Endothelial cell of umbilical vein (primary cell): ENCODE results near the gene ADAMTSL3. TPM values are rescaled to one million over a fixed set of nuclear protein-coding genes. Genes with fewer than 3 reads are reported as not detected.

ENCODE experiments used
- BruUV-seq: library from RNA; stranded (reverse); fragments of 400-500 nt; replicated peaks from 2 replicates; lab custom pipeline; 2021; lab: Mats Ljungman, UMichigan
- CTCF ChIA-PET: fragments of 300-600, 350-600 bp; sonication (Branson Sonifier 250); formaldehyde crosslinking; loops from one replicate; lab custom pipeline; 2021; ENCODE audit warnings: antibody characterized with exemption, inconsistent platforms; lab: Charles Lee
- POLR2A ChIA-PET: fragments of 300-600, 350-600 bp; sonication (Branson Sonifier 250); formaldehyde crosslinking; loops from one replicate; lab custom pipeline; 2021; ENCODE audit warnings: antibody characterized with exemption, inconsistent platforms; lab: Charles Lee
- DNase-seq: peaks from one replicate; pipeline ENCODE4 v3.0.0-alpha.2; 2011; ENCODE audit warnings: low read depth, low spot score
- FAIRE-seq: peaks from 2 replicates; lab custom pipeline; 2011; peaks lifted over from hg19 to GRCh38; lab: Jason Lieb, UNC
- H2AFZ ChIP-seq: 2 replicates; pipeline ENCODE4 v1.6.0; 2012; ENCODE audit warnings: low read depth, low read length, control low read depth, inconsistent platforms
- H3K27ac ChIP-seq: 2 replicates; pipeline ENCODE4 v1.5.1; 2011; ENCODE audit warnings: low read depth, mild to moderate bottlenecking, control low read depth, low read length, moderate library complexity; ENCODE audit not compliant: insufficient read depth
- H3K27me3 ChIP-seq, 2 experiments: 2 replicates each; pipeline versions ENCODE4 v1.6.0 to v1.6.1; 2011; ENCODE audit warnings: low read length in 2 of 2, mixed read lengths in 1 of 2; ENCODE audit not compliant: control insufficient read depth in 2 of 2, insufficient read depth in 2 of 2
- H3K36me3 ChIP-seq, 2 experiments: 2 replicates in 1 of 2; 3 replicates in 1 of 2; pipeline ENCODE4 v1.5.1; 2011; ENCODE audit warnings: low read length in 2 of 2, mild to moderate bottlenecking in 1 of 2, moderate library complexity in 1 of 2; ENCODE audit not compliant: control insufficient read depth in 2 of 2, insufficient read depth in 2 of 2; ENCODE audit errors: extremely low read depth in 1 of 2
- H3K4me1 ChIP-seq: 3 replicates; pipeline ENCODE4 v1.5.1; 2011; ENCODE audit warnings: mild to moderate bottlenecking, low read length; ENCODE audit not compliant: control insufficient read depth, insufficient read depth; ENCODE audit errors: extremely low read depth
- H3K4me2 ChIP-seq: 2 replicates; pipeline ENCODE4 v1.6.1; 2011; ENCODE audit warnings: low read length, control low read depth, mixed read lengths; ENCODE audit not compliant: insufficient read depth
- H3K4me3 ChIP-seq, 3 experiments: fragments of 200-600 bp in 1 of 3; sonication (generic), shearing (Covaris generic) in 1 of 3; replicated peaks in 1 of 3; 2 replicates each; pipeline ENCODE4 v1.5.1; 2011 to 2016; ENCODE audit warnings: control low read depth in 3 of 3, low read length in 3 of 3, mild to moderate bottlenecking in 2 of 3, inconsistent platforms in 1 of 3, low read depth in 1 of 3, moderate library complexity in 1 of 3; ENCODE audit not compliant: insufficient read depth in 1 of 3
- H3K79me2 ChIP-seq: 2 replicates; pipeline ENCODE4 v1.6.0; 2012; ENCODE audit warnings: low read length, inconsistent platforms; ENCODE audit not compliant: control insufficient read depth, insufficient read depth
- H3K9ac ChIP-seq: replicated peaks from 2 replicates; pipeline ENCODE3; 2011; ENCODE audit warnings: low read length, control low read depth; ENCODE audit not compliant: insufficient read depth; ENCODE audit errors: extremely low read depth
- H3K9me1 ChIP-seq: replicated peaks from 3 replicates; pipeline ENCODE4 v1.6.0; 2011; ENCODE audit warnings: mild to moderate bottlenecking, low read length; ENCODE audit not compliant: control insufficient read depth, insufficient read depth; ENCODE audit errors: extremely low read depth
- H3K9me3 ChIP-seq: replicated peaks from 2 replicates; pipeline ENCODE4 v1.5.1; 2012; ENCODE audit warnings: low read length, inconsistent platforms; ENCODE audit not compliant: control insufficient read depth, insufficient read depth
- H4K20me1 ChIP-seq: replicated peaks from 2 replicates; pipeline ENCODE3; 2011; ENCODE audit warnings: mild to moderate bottlenecking, low read length; ENCODE audit not compliant: control insufficient read depth, insufficient read depth; ENCODE audit errors: extremely low read depth
- EZH2 ChIP-seq: IDR thresholded peaks from 2 replicates; pipeline ENCODE4 v1.6.1; 2012; ENCODE audit warnings: borderline replicate concordance, low read depth, mild to moderate bottlenecking, moderate library complexity, low read length, inconsistent platforms; ENCODE audit not compliant: severe bottlenecking
- FOS ChIP-seq: IDR thresholded peaks from 2 replicates; pipeline ENCODE4 v1.6.1; 2011; ENCODE audit warnings: mild to moderate bottlenecking, low read length, moderate library complexity, borderline replicate concordance; ENCODE audit not compliant: insufficient read depth
- GATA2 ChIP-seq: IDR thresholded peaks from 2 replicates; pipeline ENCODE4 v1.7.0; 2011; ENCODE audit warnings: low read depth, mild to moderate bottlenecking, moderate library complexity, mixed read lengths, low read length; ENCODE audit not compliant: insufficient read length, insufficient read depth
- JUN ChIP-seq: IDR thresholded peaks from 2 replicates; pipeline ENCODE4 v1.6.1; 2011; ENCODE audit warnings: borderline replicate concordance, low read depth; ENCODE audit not compliant: insufficient read length, insufficient read depth
- MYC ChIP-seq: IDR thresholded peaks from one replicate; pipeline ENCODE4 v1.6.1; 2011; ENCODE audit warnings: mild to moderate bottlenecking, low read depth, low read length
- POLR2A ChIP-seq: IDR thresholded peaks from 2 replicates; pipeline ENCODE4 v1.6.1; 2012; ENCODE audit warnings: low read depth, mild to moderate bottlenecking, control low read depth, low read length
- POLR2AphosphoS5 ChIP-seq: IDR thresholded peaks from 2 replicates; pipeline ENCODE4 v1.6.1; 2012; ENCODE audit warnings: low read depth, mild to moderate bottlenecking, control low read depth, low read length, moderate library complexity; ENCODE audit not compliant: insufficient read depth
- dilution Hi-C: fragments of 300-500 bp; cut with MboI; formaldehyde crosslinking; loops from one replicate; pipeline ENCODE4 v1.15.0; 2019; ENCODE audit warnings: low sequenced_read_pairs; ENCODE audit not compliant: extremely low pct_ligation_motif_present
- intact Hi-C: fragments of 100-400 bp; cut with micrococcal nuclease; formaldehyde crosslinking; loops from one replicate; pipeline ENCODE4 v1.10.0; 2022
- polyA plus RNA-seq, 4 experiments: library from polyadenylated mRNA; depleted of rRNA in 3 of 4; stranded (reverse) in 3 of 4; unstranded in 1 of 4; fragments of >200 nt; gene quantifications; 2 replicates each; pipeline versions ENCODE4 v1.2.1 to v1.2.3, GENCODE V29; 2011 to 2012; ENCODE audit warnings: missing spikeins in 1 of 4
- total RNA-seq: library from RNA; stranded (reverse); gene quantifications from 2 replicates; pipeline ENCODE4 v1.2.3, GENCODE V29; 2021
- TF ChIP-seq, protein P1 (sequence below): IDR thresholded peaks from 2 replicates; pipeline ENCODE4 v1.6.1; 2011; ENCODE audit not compliant: insufficient read depth, insufficient read length
- TF ChIP-seq, protein P2 (sequence below), 2 donors: IDR thresholded peaks; 1 replicate in 1 of 2; 2 replicates in 1 of 2; pipeline ENCODE4 v1.5.1; 2011; ENCODE audit warnings: low read length in 2 of 2, mild to moderate bottlenecking in 2 of 2, moderate library complexity in 2 of 2, control low read depth in 1 of 2, inconsistent platforms in 1 of 2, low read depth in 1 of 2; ENCODE audit not compliant: insufficient read depth in 1 of 2; ENCODE audit errors: extremely low read depth in 1 of 2

The ADAMTSL3 gene
- total and polyA plus RNA-seq, 2 donors (not counting 3 experiments of a cell fraction or from before 2014, with no cell fraction given) = not detected

DNA sequence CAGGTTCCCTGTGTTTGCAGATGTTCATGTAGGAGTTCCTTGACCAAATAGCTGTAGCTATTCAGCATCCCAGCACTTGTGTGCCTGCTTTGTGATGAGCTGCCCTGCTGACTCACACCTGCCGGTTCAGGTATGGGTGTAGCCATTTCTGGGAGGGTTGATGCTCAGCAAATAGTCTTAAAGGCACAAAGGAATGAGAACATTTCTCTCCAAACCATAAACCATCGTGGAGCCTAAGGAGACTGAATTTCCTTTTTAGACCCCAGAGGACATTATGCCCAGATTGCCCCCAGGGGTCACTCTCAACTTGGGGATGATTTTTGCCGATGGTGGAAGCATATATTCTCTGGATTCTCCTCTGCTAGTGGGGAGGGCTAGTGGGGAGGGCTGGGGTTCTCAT lies 80.6 kb downstream of the ADAMTSL3 start:
- no TSS peak for BruUV-seq
- DNase-seq (no peak), FAIRE-seq (no peak)
- no peaks in the 10 kb centered on the region for H4K20me1 ChIP-seq
- H3K27me3 ChIP-seq = no peaks in the 10 kb centered on the region
- TF ChIP-seq FOS (no peak), GATA2 (no peak), POLR2A (no peak), MYC (no peak), POLR2AphosphoS5 (no peak), JUN (no peak), EZH2 (no peak)
- TF ChIP-seq, protein P1, sequence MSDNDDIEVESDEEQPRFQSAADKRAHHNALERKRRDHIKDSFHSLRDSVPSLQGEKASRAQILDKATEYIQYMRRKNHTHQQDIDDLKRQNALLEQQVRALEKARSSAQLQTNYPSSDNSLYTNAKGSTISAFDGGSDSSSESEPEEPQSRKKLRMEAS = no peak
- TF ChIP-seq, protein P2, sequence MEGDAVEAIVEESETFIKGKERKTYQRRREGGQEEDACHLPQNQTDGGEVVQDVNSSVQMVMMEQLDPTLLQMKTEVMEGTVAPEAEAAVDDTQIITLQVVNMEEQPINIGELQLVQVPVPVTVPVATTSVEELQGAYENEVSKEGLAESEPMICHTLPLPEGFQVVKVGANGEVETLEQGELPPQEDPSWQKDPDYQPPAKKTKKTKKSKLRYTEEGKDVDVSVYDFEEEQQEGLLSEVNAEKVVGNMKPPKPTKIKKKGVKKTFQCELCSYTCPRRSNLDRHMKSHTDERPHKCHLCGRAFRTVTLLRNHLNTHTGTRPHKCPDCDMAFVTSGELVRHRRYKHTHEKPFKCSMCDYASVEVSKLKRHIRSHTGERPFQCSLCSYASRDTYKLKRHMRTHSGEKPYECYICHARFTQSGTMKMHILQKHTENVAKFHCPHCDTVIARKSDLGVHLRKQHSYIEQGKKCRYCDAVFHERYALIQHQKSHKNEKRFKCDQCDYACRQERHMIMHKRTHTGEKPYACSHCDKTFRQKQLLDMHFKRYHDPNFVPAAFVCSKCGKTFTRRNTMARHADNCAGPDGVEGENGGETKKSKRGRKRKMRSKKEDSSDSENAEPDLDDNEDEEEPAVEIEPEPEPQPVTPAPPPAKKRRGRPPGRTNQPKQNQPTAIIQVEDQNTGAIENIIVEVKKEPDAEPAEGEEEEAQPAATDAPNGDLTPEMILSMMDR (IDR thresholded peaks at IDR 0.05; ENCODE audit: extremely low read depth in 1 of 2, insufficient read depth in 1 of 2, low read depth in 1 of 2, low read length in 2 of 2) = no peak
- H3K4me3 ChIP-seq = no peak overlapping the region
- H3K4me1 ChIP-seq = no peaks in the 10 kb centered on the region
- ChIA-PET CTCF (no interaction called here), POLR2A (no interaction called here)
- H3K36me3 ChIP-seq = no peaks in the 10 kb centered on the region
- no peak overlapping the region for H3K9ac ChIP-seq
- intact Hi-C loops (no loop called here), dilution Hi-C loops (no loop called here)
- H3K4me2 ChIP-seq = no peak overlapping the region
- no peak overlapping the region for H2AFZ ChIP-seq
- no peaks in the 10 kb centered on the region for H3K9me3 ChIP-seq
- H3K79me2 ChIP-seq = no peaks in the 10 kb centered on the region
- no peaks in the 10 kb centered on the region for H3K9me1 ChIP-seq
- no peak overlapping the region for H3K27ac ChIP-seq
